H1 (cell line): ENCODE results near the gene TNNT3. TPM values are rescaled to one million over a fixed set of nuclear protein-coding genes. Genes with fewer than 3 reads are reported as not detected.

ENCODE experiments used
- CTCF ChIA-PET: fragments of 300-600 bp; sonication (Branson Sonifier 250); formaldehyde crosslinking; loops from one replicate; lab custom pipeline; 2021; ENCODE audit not compliant: partially characterized antibody; lab: Charles Lee
- POLR2A ChIA-PET: fragments of 300-600 bp; sonication (Branson Sonifier 250); formaldehyde crosslinking; loops from one replicate; lab custom pipeline; 2021; ENCODE audit warnings: inconsistent platforms; ENCODE audit not compliant: partially characterized antibody; lab: Charles Lee
- DNase-seq, 2 experiments: peaks; one replicate each; pipeline versions ENCODE4 v3.0.0 to v3.0.0-alpha.2; 2010 to 2022; ENCODE audit warnings: low spot score in 2 of 2, low read depth in 1 of 2, mixed read lengths in 1 of 2
- FAIRE-seq: peaks from 2 replicates; lab custom pipeline; 2011; peaks lifted over from hg19 to GRCh38; lab: Jason Lieb, UNC
- H2AFZ ChIP-seq: 2 replicates; pipeline ENCODE4 v1.8.1; 2012; ENCODE audit warnings: low read length, inconsistent platforms
- H2AK5ac ChIP-seq: 2 replicates; pipeline ENCODE4 v1.6.1; 2013; ENCODE audit warnings: low read depth, low read length
- H2BK120ac ChIP-seq: replicated peaks from 2 replicates; pipeline ENCODE3; 2013; ENCODE audit warnings: low read depth, low read length, inconsistent platforms
- H2BK12ac ChIP-seq: 2 replicates; pipeline ENCODE4 v1.6.1; 2013; ENCODE audit warnings: low read depth, low read length
- H2BK15ac ChIP-seq: 2 replicates; pipeline ENCODE4 v1.6.1; 2013; ENCODE audit warnings: low read length
- H2BK20ac ChIP-seq: 2 replicates; pipeline ENCODE4 v1.6.1; 2013; ENCODE audit warnings: low read length
- H2BK5ac ChIP-seq: 2 replicates; pipeline ENCODE4 v1.6.1; 2013; ENCODE audit warnings: low read depth, low read length
- H3K14ac ChIP-seq: 2 replicates; pipeline ENCODE4 v1.6.1; 2013; ENCODE audit warnings: inconsistent platforms; ENCODE audit not compliant: insufficient read length
- H3K18ac ChIP-seq: 2 replicates; pipeline ENCODE4 v1.6.1; 2013; ENCODE audit warnings: low read length; ENCODE audit errors: extremely low read depth
- H3K23ac ChIP-seq: 2 replicates; pipeline ENCODE4 v1.6.1; 2013; ENCODE audit warnings: inconsistent platforms; ENCODE audit not compliant: insufficient read length
- H3K23me2 ChIP-seq: 2 replicates; pipeline ENCODE4 v1.6.1; 2013; ENCODE audit warnings: low read depth, low read length
- H3K27ac ChIP-seq: 2 replicates; pipeline ENCODE4 v1.6.1; 2011; ENCODE audit warnings: low read depth, low read length, inconsistent platforms
- H3K27me3 ChIP-seq, 4 experiments: replicated peaks in 1 of 4; 1 replicate in 1 of 4; 2 replicates in 3 of 4; pipeline versions ENCODE4 v1.6.1 to v1.8.1; 2011 to 2013; ENCODE audit warnings: low read length in 3 of 4, mild to moderate bottlenecking in 3 of 4, inconsistent platforms in 2 of 4, mixed read lengths in 2 of 4, moderate library complexity in 1 of 4; ENCODE audit not compliant: control insufficient read depth in 3 of 4, insufficient read depth in 3 of 4; ENCODE audit errors: extremely low read depth in 1 of 4
- H3K36me3 ChIP-seq, 4 experiments: 2 replicates each; pipeline versions ENCODE4 v1.6.1 to v1.8.1; 2011 to 2013; ENCODE audit warnings: mild to moderate bottlenecking in 4 of 4, low read length in 3 of 4, moderate library complexity in 2 of 4, control low read depth in 1 of 4, inconsistent platforms in 1 of 4; ENCODE audit not compliant: insufficient read depth in 4 of 4, control insufficient read depth in 2 of 4
- H3K4ac ChIP-seq: replicated peaks from 2 replicates; pipeline ENCODE3; 2013; ENCODE audit warnings: low read length, low read depth, mixed read lengths, inconsistent platforms; ENCODE audit not compliant: insufficient read length
- H3K4me1 ChIP-seq, 4 experiments: replicated peaks in 1 of 4; 1 replicate in 1 of 4; 2 replicates in 3 of 4; pipeline versions ENCODE4 v1.6.1 to v1.8.1; 2011 to 2013; ENCODE audit warnings: low read length in 3 of 4, inconsistent platforms in 2 of 4, mixed read lengths in 1 of 4; ENCODE audit not compliant: insufficient read depth in 4 of 4, control insufficient read depth in 3 of 4
- H3K4me2 ChIP-seq, 2 experiments: 2 replicates each; pipeline versions ENCODE4 v1.6.1 to v1.8.1; 2011 to 2013; ENCODE audit warnings: low read depth in 2 of 2, low read length in 2 of 2, control low read depth in 1 of 2, inconsistent platforms in 1 of 2, mild to moderate bottlenecking in 1 of 2; ENCODE audit not compliant: insufficient read depth in 1 of 2
- H3K4me3 ChIP-seq, 4 experiments: fragments of 200-600, 300-600 bp in 1 of 4; sonication (generic), shearing (Covaris generic), sonication (Bioruptor Twin) in 1 of 4; 2 replicates each; pipeline versions ENCODE4 v1.5.1 to v1.8.1; 2011 to 2016; ENCODE audit warnings: low read length in 4 of 4, low read depth in 3 of 4, control low read depth in 2 of 4, inconsistent platforms in 2 of 4, mild to moderate bottlenecking in 2 of 4, mixed read lengths in 1 of 4, moderate library complexity in 1 of 4; ENCODE audit not compliant: insufficient read depth in 2 of 4; ENCODE audit errors: extremely low read depth in 1 of 4
- H3K56ac ChIP-seq: replicated peaks from 2 replicates; pipeline ENCODE3; 2013; ENCODE audit warnings: low read depth, mild to moderate bottlenecking, mixed read lengths, low read length, inconsistent platforms; ENCODE audit not compliant: insufficient read length
- H3K79me1 ChIP-seq: 2 replicates; pipeline ENCODE4 v1.6.1; 2013; ENCODE audit warnings: low read depth, low read length, control low read depth
- H3K79me2 ChIP-seq, 2 experiments: 2 replicates each; pipeline versions ENCODE4 v1.6.1 to v1.8.1; 2012 to 2013; ENCODE audit warnings: low read length in 2 of 2, mild to moderate bottlenecking in 2 of 2, inconsistent platforms in 1 of 2; ENCODE audit not compliant: insufficient read depth in 2 of 2, control insufficient read depth in 1 of 2
- H3K9ac ChIP-seq, 4 experiments: replicated peaks in 1 of 4; 1 replicate in 1 of 4; 2 replicates in 3 of 4; pipeline versions ENCODE4 v1.6.1 to v1.8.1; 2011 to 2013; ENCODE audit warnings: low read depth in 3 of 4, low read length in 3 of 4, control low read depth in 2 of 4, mild to moderate bottlenecking in 2 of 4, moderate library complexity in 2 of 4, inconsistent platforms in 1 of 4; ENCODE audit errors: extremely low read depth in 1 of 4
- H3K9me3 ChIP-seq, 2 experiments: 2 replicates each; pipeline versions ENCODE4 v1.6.1 to v1.8.1; 2012 to 2013; ENCODE audit warnings: mild to moderate bottlenecking in 2 of 2, moderate library complexity in 2 of 2, control low read depth in 1 of 2, inconsistent platforms in 1 of 2, low read depth in 1 of 2, low read length in 1 of 2, mixed read lengths in 1 of 2; ENCODE audit not compliant: insufficient read depth in 2 of 2
- H4K20me1 ChIP-seq, 2 experiments: replicated peaks in 1 of 2; 2 replicates each; pipeline versions ENCODE3 to v1.8.1; 2011 to 2013; ENCODE audit warnings: inconsistent platforms in 2 of 2, low read length in 2 of 2, mild to moderate bottlenecking in 1 of 2; ENCODE audit not compliant: insufficient read depth in 2 of 2, control insufficient read depth in 1 of 2
- H4K5ac ChIP-seq: 2 replicates; pipeline ENCODE4 v1.6.1; 2013; ENCODE audit warnings: low read length, low read depth, mixed read lengths, inconsistent platforms; ENCODE audit not compliant: insufficient read length
- H4K8ac ChIP-seq: 2 replicates; pipeline ENCODE4 v1.8.0; 2013; ENCODE audit warnings: mild to moderate bottlenecking, moderate library complexity, low read length, inconsistent platforms; ENCODE audit not compliant: insufficient read depth; ENCODE audit errors: extremely low read depth
- H4K91ac ChIP-seq: replicated peaks from 2 replicates; pipeline ENCODE3; 2013; ENCODE audit warnings: low read length, mixed read lengths, inconsistent platforms; ENCODE audit not compliant: insufficient read length
- SAP30 ChIP-seq: fragments of 300-600 bp; sonication (generic); IDR thresholded peaks from 2 replicates; pipeline ENCODE4 v1.7.1; 2012; ENCODE audit warnings: low read length, moderate library complexity, mild to moderate bottlenecking, inconsistent platforms; ENCODE audit not compliant: insufficient read depth, insufficient replicate concordance
- WGBS, 2 experiments: shearing (Covaris generic) in 1 of 2; methylation state at CpG; one replicate each; pipeline versions ENCODE4 v1.1.6 to v1.1.7; 2013 to 2015; ENCODE audit warnings: low lambda C conversion rate in 2 of 2, mixed read lengths in 2 of 2, inconsistent platforms in 1 of 2, low coverage in 1 of 2, missing lambda C conversion rate in 1 of 2; ENCODE audit not compliant: insufficient replicate concordance in 2 of 2, insufficient coverage in 1 of 2, insufficient read length in 1 of 2; ENCODE audit errors: extremely low coverage in 1 of 2, missing lambda C conversion rate in 1 of 2; 5-methylcytosine and 5-hydroxymethylcytosine counted together
- polyA plus RNA-seq, 7 experiments: library from polyadenylated mRNA; depleted of rRNA in 3 of 7; stranded (reverse) in 5 of 7; unstranded in 2 of 7; fragments of >200 nt in 5 of 7; fragments of 200-250 nt in 2 of 7; gene quantifications; 1 replicate in 5 of 7; 2 replicates in 1 of 7; 4 replicates in 1 of 7; pipeline versions ENCODE4 v1.2.1 to v1.2.3, GENCODE V29; 2011 to 2013; ENCODE audit warnings: missing spikeins in 2 of 7, mixed read lengths in 2 of 7
- total RNA-seq: library from RNA; stranded (reverse); fragmentation: NEBNext Ultra II Directional; extraction: Animal tissue kit (Norgen Biotek cat#: 25700); gene quantifications from 2 replicates; pipeline ENCODE4 v1.2.1, GENCODE V29; 2021

Gene TNNT3
- total and polyA plus RNA-seq, 2 of the 8 experiments (the other 6 are each of a cell fraction or from before 2014, with no cell fraction given) = not detected

- WGBS, 2 experiments = 87% methylated on average over 15 of the region's 15 CpGs; no CpG with 5 or more reads in 1 of the 2 experiments
- H4K5ac ChIP-seq = no peak overlapping the region
Observed at GRCh38 chr11:1871531-1871930, 48.0 kb upstream of the TNNT3 start.

More at GRCh38 chr11:1871531-1871930, 48.0 kb upstream of the TNNT3 start:
- Histone ChIP-seq H3K18ac (no peak overlapping the region), H3K9me3 (no peaks in the 10 kb centered on the region), H2BK120ac (no peak overlapping the region), H2AK5ac (no peak overlapping the region), H3K36me3 (no peaks in the 10 kb centered on the region), H3K27ac (no peak overlapping the region), H3K4me2 (no peak overlapping the region), H2BK12ac (no peak overlapping the region), H3K14ac (no peak overlapping the region), H4K8ac (no peak overlapping the region), H3K4me3 (no peak overlapping the region), H2BK20ac (no peak overlapping the region), H3K27me3 (peaks cover 0 to 3% (median 0%) of the 10 kb centered on the region in 4 experiments; a peak in 1 of 7 replicates), H3K9ac (no peak overlapping the region), H3K79me2 (no peaks in the 10 kb centered on the region), H3K79me1 (no peaks in the 10 kb centered on the region), H2BK5ac (no peak overlapping the region), H4K91ac (no peak overlapping the region)
- no peak for DNase-seq
- POLR2A ChIA-PET = no interaction called here
- CTCF ChIA-PET = interaction anchor here (0.6 to 3.3 kb wide), 8 partner anchors 11 to 433 kb away, joined by 3 to 25 read pairs (median 11); no protein-coding TSS in a partner anchor
- no peak for TF ChIP-seq SAP30
- TF ChIP-seq, all 59 proteins: peak for 0
- Histone ChIP-seq H4K20me1 (no peaks in the 10 kb centered on the region), H3K23me2 (no peaks in the 10 kb centered on the region; the same call in 1 of the 2 replicates), H3K56ac (no peak overlapping the region), H3K4me1 (no peaks in the 10 kb centered on the region), H2AFZ (no peak overlapping the region), H2BK15ac (no peak overlapping the region), H3K4ac (no peak overlapping the region), H3K23ac (no peak overlapping the region)
- no peak for FAIRE-seq
